NCI-H1417 (cell line): Measurements from ENCODE around the gene A2M.
"Not testable (repeated sequence)": the region's sequence is repeated elsewhere in the genome, so short reads cannot be mapped to it uniquely, and the experiment has no call there.

Experiments used
- DNase-seq, 3 experiments: peaks; one replicate each; lab custom pipeline; 2025; lab: John Stamatoyannopoulos, UW

Gene A2M

DNA sequence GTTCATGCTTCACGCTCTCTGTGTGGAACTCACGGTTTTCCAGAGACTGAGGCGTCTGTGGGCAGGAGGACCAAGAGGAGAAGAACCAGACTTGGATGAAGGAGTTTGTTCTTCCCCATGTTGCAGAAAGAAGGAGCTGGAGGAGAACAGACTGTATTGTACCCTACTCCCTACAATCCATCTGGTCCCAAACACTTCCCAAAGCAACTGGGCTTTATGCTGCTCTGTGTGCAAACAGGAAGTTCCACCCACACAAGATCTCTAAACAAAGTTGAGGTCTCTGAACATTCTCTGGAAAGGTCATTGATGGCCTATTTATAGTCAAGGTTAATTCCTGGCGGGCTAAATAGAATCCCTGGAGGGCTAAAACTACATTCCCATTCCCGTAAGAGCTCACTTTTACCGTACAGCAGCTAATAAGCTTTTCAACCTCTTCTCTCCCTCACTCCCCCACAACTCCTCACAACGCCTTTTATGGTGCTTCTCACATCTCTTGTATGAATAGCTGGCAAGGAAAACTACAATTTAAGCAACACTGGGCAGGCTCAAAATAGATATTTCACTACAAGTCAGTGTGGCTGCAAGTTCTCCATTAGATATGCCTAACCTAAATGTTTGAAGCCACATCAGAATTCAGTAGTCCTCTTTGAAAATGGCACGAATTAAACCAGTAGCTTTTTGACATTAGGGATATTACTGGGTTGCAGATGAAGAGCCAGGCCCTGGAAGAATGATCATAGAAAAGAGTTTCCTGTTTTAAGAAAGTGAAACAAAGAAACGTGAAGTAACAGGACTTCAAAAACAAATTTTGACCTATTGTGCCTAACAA is at the start of gene A2M:
TSS of gene A2M (minus strand) at position 189 of the 829 bp plus-strand sequence. CDS start at position 119, 70 bp downstream.
- no peak for DNase-seq

DNA sequence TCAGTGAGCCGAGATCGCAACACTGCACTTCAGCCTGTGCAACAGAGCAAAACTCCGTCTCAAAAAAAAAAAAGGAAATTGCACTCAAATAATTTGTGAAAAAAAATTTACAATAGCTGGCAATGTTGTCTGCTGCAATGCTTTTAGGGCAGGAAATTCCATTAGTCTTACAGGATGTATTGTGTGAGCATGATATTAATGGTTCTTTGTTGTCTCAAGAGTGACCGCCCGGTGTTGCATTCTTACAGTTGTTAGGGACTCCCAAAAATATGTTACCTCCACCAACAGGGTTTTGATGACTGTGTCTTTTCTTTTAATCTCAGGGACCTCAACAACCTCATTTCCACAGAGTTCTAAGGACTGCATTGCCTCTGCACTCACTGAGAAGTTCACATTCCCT is 47.7 kb upstream of the A2M start:
- DNase-seq = no peak

DNA sequence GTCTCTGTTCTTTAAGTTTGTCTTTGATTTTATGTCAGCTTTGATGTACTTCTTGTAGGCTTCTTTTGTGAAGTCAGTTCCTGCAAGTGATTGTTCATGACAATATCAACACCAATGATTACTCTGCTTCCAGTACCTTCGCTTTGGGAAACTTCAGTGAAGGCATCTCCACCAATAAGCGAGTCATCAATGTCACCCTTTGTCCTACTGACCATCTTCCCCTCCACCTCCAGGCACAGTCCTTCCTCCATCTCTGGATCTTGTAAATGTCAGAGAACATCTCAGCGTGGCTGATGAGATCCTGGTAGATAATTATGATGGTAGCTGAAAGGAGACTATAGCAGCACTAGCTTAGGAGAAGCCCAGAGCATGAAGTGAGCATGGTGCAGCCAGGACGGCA is 40.4 kb upstream of the A2M start:
- DNase-seq = no peak

DNA sequence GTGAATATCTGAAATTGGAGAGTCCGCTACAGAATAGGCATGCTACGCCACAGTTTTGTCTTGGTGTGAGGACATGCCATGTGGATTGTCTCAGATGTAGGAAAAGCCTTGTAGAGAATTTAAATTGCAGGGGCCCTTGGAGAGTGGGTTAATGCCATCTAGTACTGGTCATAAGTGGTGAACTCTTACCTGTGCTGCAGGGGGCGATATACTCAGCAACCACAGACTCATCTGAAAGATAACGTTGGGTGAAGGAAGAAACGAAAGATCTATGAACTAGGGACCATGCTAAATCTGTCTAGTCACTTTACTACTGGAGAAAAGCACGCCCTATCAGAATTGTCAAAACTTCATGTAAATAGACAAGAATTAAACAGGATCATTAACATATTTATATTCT is 33.7 kb upstream of the A2M start:
- no peak for DNase-seq

DNA sequence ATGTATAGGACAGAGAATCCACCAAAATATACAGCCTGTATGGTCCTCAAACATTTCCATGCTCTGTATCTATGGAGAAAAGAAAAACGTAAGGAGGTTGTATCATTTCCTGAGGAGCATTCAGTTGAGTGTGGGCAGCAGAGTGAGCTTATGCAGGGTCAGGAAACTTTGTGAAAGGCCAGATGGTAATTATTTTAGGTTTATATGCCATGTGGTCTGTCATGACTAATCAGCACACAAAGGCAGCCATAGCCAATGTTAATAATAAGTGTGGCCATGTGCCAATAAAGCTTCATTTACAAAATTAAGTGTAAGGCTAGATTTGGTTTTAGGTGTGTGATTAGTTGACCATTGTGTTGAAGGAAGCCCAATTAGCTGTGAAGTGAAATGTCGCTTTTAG is 33.2 kb upstream of the A2M start:
- DNase-seq = no peak

DNA sequence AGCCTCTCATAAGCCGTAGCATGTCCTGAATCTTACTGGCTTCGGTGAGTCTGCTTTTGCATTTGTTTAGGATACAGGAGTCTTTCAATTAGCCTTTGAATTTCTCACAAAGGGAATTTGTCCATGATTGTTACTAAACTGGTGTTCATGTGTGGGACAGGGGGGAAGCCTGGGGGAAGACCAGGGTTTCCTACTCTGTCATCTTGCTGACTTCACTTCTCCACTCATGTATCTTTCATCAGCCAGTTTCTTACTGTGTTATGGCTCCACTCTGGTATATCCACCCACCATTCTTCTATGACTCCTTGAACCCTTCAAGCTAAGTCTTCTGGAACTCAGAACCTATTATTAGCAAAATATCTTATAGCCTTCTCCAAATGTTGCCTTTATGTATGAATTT is 31.7 kb upstream of the A2M start:
- no peak for DNase-seq

DNA sequence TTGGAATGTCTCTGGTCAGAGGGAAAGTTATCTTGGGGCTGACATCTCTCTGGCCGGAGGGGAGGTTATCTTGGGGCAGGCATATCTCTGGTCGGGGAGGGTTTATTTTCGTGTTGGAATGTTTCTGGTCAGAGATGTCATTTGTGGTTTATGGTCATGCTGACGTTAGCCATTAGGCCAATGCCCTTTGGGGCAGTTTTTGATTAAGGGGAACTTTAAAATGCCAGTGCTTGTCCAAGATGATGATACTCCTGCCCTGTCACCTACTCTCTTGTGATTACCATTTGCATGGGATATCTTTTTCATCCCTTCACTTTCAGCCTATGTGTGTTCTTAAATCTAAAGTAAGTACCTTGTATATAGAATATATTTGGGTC is 29.0 kb upstream of the A2M start:
- no peak for DNase-seq

DNA sequence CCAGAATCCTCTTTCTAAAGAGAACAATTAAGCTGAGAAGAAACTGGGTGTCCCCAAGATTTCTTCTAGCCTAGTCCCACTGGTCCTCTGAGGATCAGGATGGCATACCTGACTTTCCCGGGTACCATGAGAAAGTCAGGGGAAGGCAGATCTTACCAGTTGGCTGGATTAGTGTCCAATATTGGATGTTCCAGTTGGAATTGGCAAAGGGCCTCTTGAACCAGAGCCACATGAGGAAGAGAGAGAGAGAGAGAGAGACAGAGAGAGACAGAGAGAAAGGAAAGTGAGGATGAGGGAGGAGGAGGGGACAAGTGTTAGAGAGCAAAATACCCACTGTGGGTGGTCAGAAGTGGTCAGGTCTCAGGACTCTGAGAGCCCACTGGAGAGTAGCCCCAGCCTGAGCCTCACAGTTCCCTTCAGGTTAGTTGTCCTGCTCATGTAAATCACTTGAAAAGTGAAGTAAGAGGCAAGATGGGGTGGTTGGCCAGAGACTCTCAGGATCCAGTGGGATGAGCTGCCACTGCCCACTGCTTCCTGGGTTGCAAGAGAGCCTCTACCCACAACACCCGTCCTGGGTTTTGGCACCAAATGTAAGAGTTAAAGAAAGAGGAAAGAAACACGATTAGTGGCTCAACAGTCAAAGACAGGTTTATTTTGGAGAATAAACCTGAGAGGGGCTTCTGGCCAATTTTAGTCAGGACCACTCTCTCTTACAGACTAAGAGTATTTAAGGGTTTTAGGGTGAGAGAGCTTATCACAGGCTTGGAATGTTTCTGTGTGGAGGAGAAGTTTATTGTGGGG is 28.4 kb upstream of the A2M start:
- DNase-seq = no peak

DNA sequence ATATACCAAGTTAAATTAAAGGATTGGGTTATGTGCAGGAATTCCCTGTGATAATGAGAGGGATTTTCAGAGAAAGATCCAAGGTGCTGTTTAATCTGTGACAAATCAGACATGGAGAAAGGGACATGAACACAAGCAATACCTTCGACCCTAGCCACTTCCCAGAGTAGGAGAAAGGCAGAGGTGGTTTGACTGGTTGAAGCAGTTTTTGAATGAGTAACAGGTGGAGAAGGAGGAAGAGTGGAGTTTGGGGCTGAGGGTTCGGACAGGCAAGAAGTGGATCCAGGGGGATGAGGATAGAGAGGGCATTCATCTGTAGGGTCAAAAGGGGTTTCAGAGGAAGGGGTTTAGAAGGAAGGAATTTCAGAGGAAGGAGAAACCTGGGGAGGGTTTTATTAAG is 27.4 kb upstream of the A2M start:
- DNase-seq = no peak

DNA sequence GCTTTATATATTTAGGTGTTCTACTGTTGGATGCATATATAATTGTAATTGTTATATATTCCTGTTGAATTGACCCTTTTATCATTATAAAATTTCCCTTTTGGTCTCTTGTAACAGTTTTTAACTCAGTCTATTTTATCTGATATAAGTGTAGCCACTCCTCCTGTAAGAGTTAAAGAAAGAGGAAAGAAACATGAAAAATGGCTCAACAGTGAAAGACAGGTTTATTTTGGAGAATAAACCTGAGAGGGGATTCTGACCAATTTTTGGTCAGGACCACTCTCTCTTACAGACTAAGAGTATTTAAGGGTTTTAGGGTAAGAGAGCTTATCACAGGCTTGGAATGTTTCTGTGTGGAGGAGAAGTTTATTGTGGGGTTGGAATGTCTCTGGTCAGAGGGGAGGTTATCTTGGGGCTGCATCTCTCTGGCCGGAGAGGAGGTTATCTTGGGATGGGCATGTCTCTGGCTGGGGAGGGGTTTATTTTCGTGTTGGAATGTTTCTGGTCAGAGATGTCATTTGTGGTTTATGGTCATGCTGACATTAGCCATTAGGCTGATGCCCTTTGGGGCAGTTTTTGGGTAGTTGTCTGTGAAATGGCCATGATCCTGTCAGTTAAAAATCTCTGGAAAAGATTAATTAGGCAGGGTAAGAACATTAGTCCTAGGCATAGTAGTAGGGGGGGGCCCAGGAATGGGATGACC is 24.0 kb upstream of the A2M start:
- not testable (repeated sequence) for DNase-seq

DNA sequence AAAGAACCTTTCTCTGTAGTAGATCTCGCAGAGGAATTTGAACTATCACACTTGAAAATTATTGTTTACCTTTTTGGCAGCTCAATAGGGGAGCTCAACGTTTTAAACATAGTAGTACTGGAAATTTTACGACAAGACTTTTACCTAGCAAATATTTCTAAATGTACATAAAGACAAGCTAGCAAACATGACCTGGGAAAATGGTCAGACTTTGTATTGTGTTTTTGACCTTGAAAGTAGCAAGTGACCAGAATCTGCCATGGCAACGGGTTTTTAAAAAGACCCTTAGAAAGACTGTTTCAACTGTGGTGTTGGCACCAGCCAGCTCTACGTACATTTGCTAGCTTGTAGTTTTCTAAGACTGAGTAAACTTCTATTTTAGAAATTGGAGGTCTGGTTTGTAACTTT is 20.2 kb upstream of the A2M start:
- DNase-seq = no peak

DNA sequence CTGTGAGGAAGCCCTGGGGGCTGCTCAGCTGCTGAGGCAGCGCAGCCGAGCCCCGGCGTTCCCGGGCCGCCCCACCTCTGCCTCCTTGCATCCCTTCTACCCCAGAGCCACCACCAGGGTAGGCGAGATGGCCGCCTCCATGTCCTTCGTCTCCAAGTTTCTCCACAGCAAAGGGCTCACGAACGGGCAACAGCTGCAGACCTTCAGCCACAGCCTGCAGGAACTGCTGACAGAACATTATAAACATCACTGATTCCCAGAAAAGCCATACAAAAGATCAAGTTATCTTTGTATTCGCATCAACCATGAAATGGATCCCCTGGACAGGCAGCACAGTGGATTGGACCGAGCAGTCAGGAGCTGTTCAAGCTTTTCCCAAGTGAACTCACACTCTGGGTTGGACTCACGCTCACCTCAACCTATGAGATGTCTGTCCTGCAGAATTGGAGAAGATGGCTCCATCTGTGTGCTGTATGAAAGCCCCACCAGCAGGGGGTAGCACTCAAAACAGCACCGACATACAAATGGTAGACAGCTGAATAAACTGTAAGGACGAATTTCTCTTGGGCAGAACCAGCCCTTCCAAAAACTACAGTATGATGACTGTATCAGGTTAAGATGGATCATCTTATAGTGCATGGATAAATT is 19.4 kb upstream of the A2M start:
- peak in 1 of 3 experiments; percentile 8 for DNase-seq

DNA sequence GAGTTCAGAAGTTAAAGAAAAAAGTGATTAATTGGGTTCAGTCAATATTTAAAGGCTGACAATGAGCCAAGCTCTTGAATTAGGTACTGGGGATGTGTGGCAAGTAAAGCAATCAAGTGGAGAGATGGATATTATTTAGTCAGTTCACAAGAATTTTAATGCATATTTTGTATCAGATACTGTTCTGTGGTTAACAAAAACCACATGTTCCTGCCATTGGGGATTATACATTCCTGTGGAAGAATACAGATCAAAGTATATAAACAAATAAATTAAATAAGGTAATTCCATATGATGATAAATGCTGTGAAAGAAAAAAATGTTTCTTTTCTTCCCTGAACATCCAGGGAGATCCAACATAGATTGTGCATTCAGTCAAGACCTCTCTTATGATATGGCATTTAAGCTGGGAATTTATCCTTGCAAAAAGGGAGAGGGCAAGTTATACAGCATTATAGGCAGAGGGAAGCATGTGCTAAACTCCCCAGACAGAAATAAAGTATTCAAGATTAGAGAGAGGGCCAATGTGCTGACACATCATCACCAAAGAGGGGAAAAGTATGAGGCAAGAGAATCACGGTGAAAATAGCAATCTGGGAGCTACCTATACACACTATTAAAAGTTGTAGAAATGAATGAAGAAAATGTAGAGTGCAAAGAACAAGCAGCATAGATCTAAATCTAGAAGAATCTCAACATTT is 17.6 kb upstream of the A2M start:
- DNase-seq = no peak

DNA sequence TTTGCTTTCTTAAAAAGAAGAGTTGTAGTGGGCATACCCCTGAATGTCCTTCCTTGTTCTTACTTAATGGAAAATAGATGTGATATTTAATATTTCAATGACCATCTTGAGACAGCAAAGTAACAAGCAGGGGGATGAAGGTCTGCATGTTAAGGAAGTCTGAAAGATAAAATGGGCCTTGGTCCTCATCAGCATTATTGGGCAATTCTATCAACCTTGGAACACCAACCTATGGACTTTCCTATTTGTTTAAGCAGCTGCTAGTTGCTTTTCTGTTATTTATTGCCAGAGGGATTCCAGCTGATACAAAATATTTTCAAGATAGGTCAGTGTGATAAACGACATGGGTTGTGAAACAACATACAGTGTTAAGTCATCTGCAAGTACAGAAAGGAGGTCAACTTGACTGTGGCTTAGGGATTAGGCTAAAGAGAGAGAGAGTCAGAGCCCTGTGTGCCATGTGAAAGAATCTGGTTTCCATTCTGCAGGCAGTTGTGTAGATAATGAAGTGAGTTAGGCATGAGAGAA is 16.4 kb upstream of the A2M start:
- DNase-seq = no peak

DNA sequence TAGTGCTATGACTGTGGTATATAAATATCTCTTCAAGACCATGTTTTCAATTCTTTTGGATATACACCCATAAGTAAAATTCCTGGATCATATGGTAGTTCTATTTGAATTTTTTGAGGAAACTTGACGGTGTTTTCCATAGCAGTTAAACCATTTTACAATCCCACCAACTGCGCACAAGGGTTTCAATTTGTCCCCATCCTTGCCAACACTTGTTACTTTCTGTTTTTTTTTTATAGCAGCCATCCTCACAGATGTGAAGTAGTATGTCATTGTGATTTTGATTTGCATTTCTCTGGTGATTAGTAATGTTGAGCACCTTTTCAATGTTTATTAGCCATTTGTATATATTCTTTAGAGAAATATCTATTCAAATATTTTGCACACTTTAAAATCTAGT is 14.5 kb upstream of the A2M start:
- no peak for DNase-seq

DNA sequence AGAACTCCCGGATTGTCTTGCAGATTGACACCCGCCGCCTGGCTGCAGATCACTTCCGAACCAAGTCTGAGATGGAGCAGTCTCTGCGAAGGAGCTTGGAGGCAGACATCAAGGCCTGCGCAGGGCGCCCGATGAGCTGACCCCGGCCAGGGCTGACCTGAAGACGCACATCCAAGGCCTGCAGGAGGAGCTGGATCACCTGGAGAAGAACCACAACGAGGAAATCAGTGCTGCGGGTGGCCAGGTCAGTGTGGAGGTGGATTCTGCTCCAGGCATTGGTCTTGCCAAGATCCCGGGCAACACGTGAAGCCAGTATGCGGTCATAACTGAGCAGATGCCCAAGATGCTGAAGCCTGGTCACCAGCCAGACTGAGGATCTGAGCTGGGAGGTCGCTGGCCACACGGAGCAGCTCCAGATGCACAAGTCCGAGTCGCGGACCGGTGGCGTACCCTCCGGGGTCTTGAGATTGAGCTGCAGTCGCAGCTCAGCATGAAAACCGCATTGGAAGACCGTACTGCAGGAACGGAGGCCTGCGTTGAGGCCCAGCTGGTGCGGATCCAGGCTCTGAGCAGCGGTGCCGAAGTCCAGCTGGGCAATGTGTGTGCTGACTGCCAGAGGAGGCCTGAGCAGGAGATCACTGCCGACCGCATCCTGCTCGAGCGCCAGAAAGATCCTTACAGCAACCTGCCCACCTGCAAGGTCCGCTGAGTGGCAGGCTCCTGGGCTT is 12.4 kb upstream of the A2M start:
- DNase-seq = no peak

DNA sequence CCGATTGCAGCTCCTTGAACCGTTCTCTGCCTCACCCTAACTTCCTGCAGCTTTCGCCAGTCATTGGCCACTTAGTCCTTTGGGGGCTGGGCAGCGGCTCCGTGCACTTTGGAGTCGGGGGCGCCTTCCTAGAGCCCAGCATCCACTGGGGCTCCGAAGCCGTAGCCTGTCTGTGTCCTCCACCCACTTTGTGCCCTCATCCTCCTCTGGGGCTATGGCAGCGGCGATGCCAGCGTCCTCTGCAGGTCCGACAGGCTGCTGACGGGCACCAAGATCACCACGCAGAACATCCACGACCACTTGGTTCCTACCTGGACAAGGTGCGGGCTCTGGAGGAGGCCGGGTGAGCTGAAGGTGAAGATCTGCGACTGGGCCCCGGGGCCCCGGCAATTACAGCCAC is 11.8 kb upstream of the A2M start:
- DNase-seq = no peak

DNA sequence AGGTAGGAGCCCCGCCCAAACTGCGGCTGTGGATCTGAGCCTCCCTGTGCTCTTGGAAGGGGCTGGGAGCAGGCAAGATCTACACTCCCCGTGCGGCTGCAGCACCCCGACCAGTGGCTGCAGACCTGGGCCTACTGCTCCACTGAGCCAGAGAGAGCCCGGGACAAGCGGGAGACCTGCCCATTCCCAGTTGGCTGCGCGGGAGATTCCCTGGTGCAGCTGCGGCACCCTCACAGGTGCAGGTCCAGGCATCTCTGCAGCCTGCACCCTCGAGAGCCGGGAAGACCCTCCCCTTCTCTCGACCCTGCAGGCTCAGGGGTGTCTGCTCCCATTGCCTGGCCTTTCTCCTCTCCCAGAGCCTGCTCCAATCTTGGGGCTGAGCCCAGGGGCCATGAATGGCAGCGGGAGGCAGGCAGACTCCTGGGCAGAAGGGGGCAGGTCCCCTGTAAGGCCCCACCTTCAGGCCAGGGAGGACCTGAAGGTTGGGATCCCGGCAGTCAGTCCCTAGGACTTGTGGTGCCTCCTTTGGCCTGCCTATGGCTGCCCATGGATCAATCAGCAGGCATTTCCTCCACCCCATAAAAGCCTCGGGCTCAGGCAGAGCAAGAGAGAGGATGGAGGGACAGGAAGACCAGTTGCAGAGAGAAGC is 8.8 kb upstream of the A2M start:
- no peak for DNase-seq

DNA sequence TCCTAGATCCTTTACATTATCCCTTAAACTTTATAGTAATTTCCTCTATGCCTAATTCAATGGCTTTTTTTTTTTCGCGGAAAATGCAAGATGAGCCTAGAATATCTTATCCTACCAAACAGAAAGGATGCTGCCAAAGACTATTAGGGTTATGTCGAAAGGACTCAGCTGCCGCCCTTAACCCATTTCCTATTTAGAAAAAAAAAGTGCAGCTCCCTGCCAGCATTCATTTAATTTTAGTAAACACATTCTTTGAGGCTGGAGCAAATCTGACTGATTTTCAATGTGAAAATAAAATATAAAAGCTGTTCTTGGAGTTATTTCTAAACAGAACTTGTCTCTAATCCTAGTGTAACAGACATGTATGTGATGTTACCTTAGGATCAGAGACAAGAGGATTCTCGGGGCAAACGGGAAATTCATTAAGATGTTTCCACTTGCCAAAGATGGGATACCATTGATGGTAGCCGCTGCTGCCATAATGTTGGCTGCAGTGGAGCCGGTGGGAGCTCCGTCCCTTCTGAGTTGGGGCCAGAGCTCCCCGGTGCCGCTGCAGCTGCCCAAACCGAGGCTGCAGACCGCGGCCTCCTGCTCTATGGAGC is 8.2 kb upstream of the A2M start:
- no peak for DNase-seq

DNA sequence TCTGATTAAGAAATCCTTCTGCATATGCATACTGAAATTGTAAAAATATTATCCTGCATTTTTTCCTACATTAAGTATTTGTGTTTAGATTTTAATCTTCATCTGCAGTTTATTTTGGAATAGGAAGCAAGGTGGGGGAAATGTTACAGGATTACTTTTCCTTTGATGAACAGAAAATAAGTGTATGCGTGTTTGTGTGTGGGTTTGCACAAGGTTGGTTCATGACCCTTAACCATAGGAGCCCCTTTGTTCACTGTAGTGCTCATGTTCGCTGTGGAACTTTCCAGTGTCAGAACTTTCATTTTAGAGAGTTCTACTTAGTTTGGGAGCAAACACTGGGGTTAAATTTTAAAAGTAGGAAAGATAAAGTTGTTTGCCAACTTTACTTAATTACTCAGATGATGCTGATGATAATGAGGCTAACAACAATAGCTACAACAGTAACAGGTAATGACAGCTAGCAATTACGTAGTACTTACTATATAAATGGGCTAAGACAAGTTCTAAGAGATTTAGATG is 6.4 kb upstream of the A2M start:
- no peak for DNase-seq
